Cardiac muscle cell (in vitro differentiated cells and primary cell): Measurements from ENCODE around the gene NOSIP. TPM values are rescaled to one million over a fixed set of nuclear protein-coding genes. Genes with fewer than 3 reads are reported as not detected.

Experiments
- DNase-seq, 2 donors: peaks; one replicate each; pipeline versions ENCODE4 v3.0.0 to v3.0.0-alpha.2; 2010 to 2017; ENCODE audit warnings: low read depth in 1 of 2, low spot score in 1 of 2
- H3K27ac ChIP-seq: fragments of 200-600 bp; sonication (generic); 2 replicates; pipeline ENCODE4 v1.5.1; 2016
- H3K27me3 ChIP-seq: fragments of 200-600 bp; sonication (generic); 2 replicates; pipeline ENCODE4 v1.6.0; 2016; ENCODE audit warnings: control low read depth
- H3K36me3 ChIP-seq: fragments of 200-600 bp; sonication (generic); 2 replicates; pipeline ENCODE4 v1.5.1; 2016; ENCODE audit warnings: control low read depth
- H3K4me1 ChIP-seq: fragments of 200-600 bp; sonication (generic); 2 replicates; pipeline ENCODE4 v1.8.1; 2017; ENCODE audit warnings: low read depth, mild to moderate bottlenecking, mixed run types
- H3K4me3 ChIP-seq: fragments of 200-600 bp; sonication (generic); 2 replicates; pipeline ENCODE4 v1.5.1; 2016; ENCODE audit warnings: mild to moderate bottlenecking
- H3K9me3 ChIP-seq: fragments of 200-600 bp; sonication (generic); 2 replicates; pipeline ENCODE4 v1.5.1; 2017; ENCODE audit warnings: low read depth, mild to moderate bottlenecking, control low read depth
- CTCF ChIP-seq: IDR thresholded peaks from 2 replicates; pipeline ENCODE4 v1.5.1; 2012; ENCODE audit warnings: low read depth, mild to moderate bottlenecking, low read length
- polyA plus RNA-seq: library from polyadenylated mRNA; unstranded; fragments of >200 nt; fragmentation: Nextera tagmentation; extraction: Ambion mirVana; gene quantifications from 2 replicates; pipeline ENCODE4 v1.2.1, GENCODE V29; 2016
- total RNA-seq: library from RNA; depleted of rRNA; stranded (reverse); fragments of >200 nt; gene quantifications from 2 replicates; pipeline ENCODE4 v1.2.3, GENCODE V29; 2016

NOSIP gene
- total and polyA plus RNA-seq, 2 experiments from 2014 or later: 120 to 193 TPM

GRCh38 chr19:49597703-49597974 is 17.3 kb upstream of the NOSIP start:
- TF ChIP-seq CTCF: no peak
- no peaks in the 10 kb centered on the region for H3K27me3 ChIP-seq
- peaks cover 11% of the 10 kb centered on the region for H3K4me1 ChIP-seq
- H3K9me3 ChIP-seq: no peaks in the 10 kb centered on the region
- no peak for DNase-seq
- no peak overlapping the region for H3K27ac ChIP-seq
- H3K4me3 ChIP-seq: no peak overlapping the region
- H3K36me3 ChIP-seq: peaks cover 55% of the 10 kb centered on the region

- no peak overlapping the region for H3K27ac ChIP-seq
- H3K27me3 ChIP-seq: no peaks in the 10 kb centered on the region
- no peak for DNase-seq
- no peak overlapping the region for H3K4me3 ChIP-seq
- no peaks in the 10 kb centered on the region for H3K9me3 ChIP-seq
- peaks cover 50% of the 10 kb centered on the region for H3K36me3 ChIP-seq
- H3K4me1 ChIP-seq: peaks cover 15% of the 10 kb centered on the region
- no peak for TF ChIP-seq CTCF
Measured at GRCh38 chr19:49596954-49597702, 16.8 kb upstream of the NOSIP start.

GRCh38 chr19:49596407-49596806 is 16.1 kb upstream of the NOSIP start:
- no peaks in the 10 kb centered on the region for H3K9me3 ChIP-seq
- no peak overlapping the region for H3K4me3 ChIP-seq
- no peak for DNase-seq
- H3K27me3 ChIP-seq: no peaks in the 10 kb centered on the region
- TF ChIP-seq CTCF: no peak
- H3K4me1 ChIP-seq: peaks cover 15% of the 10 kb centered on the region
- no peak overlapping the region for H3K27ac ChIP-seq
- H3K36me3 ChIP-seq: peaks cover 43% of the 10 kb centered on the region

- TF ChIP-seq CTCF: no peak
- Histone ChIP-seq H3K4me1 (peaks cover 15% of the 10 kb centered on the region), H3K27ac (no peak overlapping the region), H3K4me3 (no peak overlapping the region), H3K36me3 (peaks cover 40% of the 10 kb centered on the region), H3K9me3 (no peaks in the 10 kb centered on the region), H3K27me3 (no peaks in the 10 kb centered on the region)
- DNase-seq: no peak
Measured at GRCh38 chr19:49595819-49596404, 15.6 kb upstream of the NOSIP start.

- Histone ChIP-seq H3K4me3 (no peak overlapping the region), H3K27ac (no peak overlapping the region), H3K27me3 (no peaks in the 10 kb centered on the region), H3K9me3 (no peaks in the 10 kb centered on the region), H3K36me3 (peaks cover 39% of the 10 kb centered on the region), H3K4me1 (peaks cover 15% of the 10 kb centered on the region)
- no peak for DNase-seq
- TF ChIP-seq CTCF: no peak
Measured at GRCh38 chr19:49594993-49595818, 14.8 kb upstream of the NOSIP start.
